HG02642 (cell line): ENCODE results near the gene PPAT.
"Not testable (repeated sequence)": the region's sequence is repeated elsewhere in the genome, so short reads cannot be mapped to it uniquely, and the experiment has no call there.

ENCODE experiments used
- ATAC-seq: cut with Tn5 transposase; IDR thresholded peaks from one replicate; pipeline ENCODE4 v1.9.1; 2021; ENCODE audit warnings: mild to moderate bottlenecking; ENCODE audit not compliant: unreplicated experiment, poor library complexity

Gene PPAT

GRCh38 chr4:56435140-56435926 lies at the start of gene PPAT:
Gene PPAT (minus strand): TSS chr4:56435615. CDS start chr4:56435477, 138 bp downstream.
- peak; percentile 82 for ATAC-seq

- no peak for ATAC-seq
These were observed 45.3 kb upstream of the PPAT start for GRCh38 chr4:56480691-56481090.

- ATAC-seq = no peak
These were observed 41.8 kb upstream of the PPAT start for GRCh38 chr4:56477192-56477702.

GRCh38 chr4:56475917-56476316 lies 40.5 kb upstream of the PPAT start:
- peak; percentile 95 for ATAC-seq

GRCh38 chr4:56469489-56470210 lies 34.2 kb upstream of the PPAT start:
- ATAC-seq = no peak

GRCh38 chr4:56468097-56468422 lies 32.6 kb upstream of the PPAT start:
- ATAC-seq = peak; percentile 61

- ATAC-seq = peak; percentile 96
These were observed 32.1 kb upstream of the PPAT start, which contains the start of gene SRP72 for GRCh38 chr4:56467284-56468096. Gene SRP72 (plus strand): TSS chr4:56467617. CDS start chr4:56467636, 19 bp downstream.

- ATAC-seq = no peak
These were observed 31.5 kb upstream of the PPAT start for GRCh38 chr4:56466910-56467283.

- not testable (repeated sequence) for ATAC-seq
These were observed 30.9 kb upstream of the PPAT start for GRCh38 chr4:56466296-56466761.

- no peak for ATAC-seq
These were observed 30.3 kb upstream of the PPAT start for GRCh38 chr4:56465599-56466295.

GRCh38 chr4:56464581-56464980 lies 29.2 kb upstream of the PPAT start:
- ATAC-seq = no peak

GRCh38 chr4:56463711-56464110 lies 28.3 kb upstream of the PPAT start:
- ATAC-seq = no peak

- no peak for ATAC-seq
These were observed 26.7 kb upstream of the PPAT start for GRCh38 chr4:56462157-56462556.

GRCh38 chr4:56460085-56460484 lies 24.7 kb upstream of the PPAT start:
- no peak for ATAC-seq

- ATAC-seq = no peak
These were observed 14.9 kb upstream of the PPAT start for GRCh38 chr4:56450342-56450741.

- ATAC-seq = not testable (repeated sequence)
These were observed 14.1 kb upstream of the PPAT start for GRCh38 chr4:56449475-56449874.

- ATAC-seq = no peak
These were observed 12.9 kb upstream of the PPAT start for GRCh38 chr4:56448301-56448700.

- ATAC-seq = no peak
These were observed 10.3 kb upstream of the PPAT start for GRCh38 chr4:56445699-56446098.

- ATAC-seq = no peak
These were observed 9.3 kb upstream of the PPAT start for GRCh38 chr4:56444719-56445118.

GRCh38 chr4:56440983-56441382 lies 5.6 kb upstream of the PPAT start:
- no peak for ATAC-seq
